Loucy (cell line): ENCODE results near the gene SDHAF4.

Source experiments
- CTCF ChIP-seq: fragments of 200-600 bp; sonication (generic); conservative IDR thresholded peaks from 2 replicates; pipeline ENCODE4 v1.5.1; 2014; ENCODE audit warnings: mild to moderate bottlenecking, antibody characterized with exemption, low read length
- EZH2phosphoT487 ChIP-seq: fragments of 200-600 bp; IDR thresholded peaks from 2 replicates; pipeline ENCODE4 v1.6.1; 2018; ENCODE audit warnings: antibody characterized with exemption, mild to moderate bottlenecking, moderate library complexity, borderline replicate concordance

- TF ChIP-seq CTCF (no peak), EZH2phosphoT487 (no peak)
Observed at GRCh38 chr6:70574643-70575042, 7.9 kb downstream of the SDHAF4 start.
